DMS53 (cell line): ENCODE results near the gene ELFN1.

Experiments used
- DNase-seq: peaks from one replicate; lab custom pipeline; 2025; lab: John Stamatoyannopoulos, UW

The ELFN1 gene

GRCh38 chr7:1725766-1726630 is 55.9 kb downstream of the ELFN1 start:
- DNase-seq: no peak

- no peak for DNase-seq
Observed at GRCh38 chr7:1727079-1727478, 57.0 kb downstream of the ELFN1 start.

- no peak for DNase-seq
Observed at GRCh38 chr7:1727812-1728570, 57.9 kb downstream of the ELFN1 start.

- DNase-seq: no peak
Observed at GRCh38 chr7:1729183-1729582, 59.1 kb downstream of the ELFN1 start.

- DNase-seq: no peak
Observed at GRCh38 chr7:1729773-1730172, 59.7 kb downstream of the ELFN1 start.

- no peak for DNase-seq
Observed at GRCh38 chr7:1732072-1732471, 62.0 kb downstream of the ELFN1 start.

- DNase-seq: no peak
Observed at GRCh38 chr7:1732645-1733044, 62.6 kb downstream of the ELFN1 start.

GRCh38 chr7:1733206-1733907 is 63.3 kb downstream of the ELFN1 start:
- no peak for DNase-seq

- DNase-seq: no peak
Observed at GRCh38 chr7:1733908-1734730, 64.0 kb downstream of the ELFN1 start.

GRCh38 chr7:1735262-1735661 is 65.2 kb downstream of the ELFN1 start:
- DNase-seq: no peak

- DNase-seq: no peak
Observed at GRCh38 chr7:1735806-1736483, 65.9 kb downstream of the ELFN1 start.

- no peak for DNase-seq
Observed at GRCh38 chr7:1736484-1736817, 66.4 kb downstream of the ELFN1 start.

- DNase-seq: no peak
Observed at GRCh38 chr7:1736830-1737229, 66.8 kb downstream of the ELFN1 start.

GRCh38 chr7:1737523-1737922 is 67.4 kb downstream of the ELFN1 start:
- DNase-seq: no peak

- DNase-seq: no peak
Observed at GRCh38 chr7:1737956-1738355, 67.9 kb downstream of the ELFN1 start.

- no peak for DNase-seq
Observed at GRCh38 chr7:1738511-1738910, 68.4 kb downstream of the ELFN1 start.

GRCh38 chr7:1738956-1739355 is 68.9 kb downstream of the ELFN1 start:
- DNase-seq: no peak

- no peak for DNase-seq
Observed at GRCh38 chr7:1739593-1739992, 69.5 kb downstream of the ELFN1 start.

- DNase-seq: no peak
Observed at GRCh38 chr7:1740214-1740613, 70.1 kb downstream of the ELFN1 start.

GRCh38 chr7:1741246-1741645 is 71.2 kb downstream of the ELFN1 start:
- no peak for DNase-seq
